Esophagus squamous epithelium (tissue), 4 donors: ENCODE results near the gene TMEM59L.
"Not testable (repeated sequence)": the region's sequence is repeated elsewhere in the genome, so short reads cannot be mapped to it uniquely, and the experiment has no call there.

Source experiments
- CTCF ChIP-seq, 6 experiments: fragments of 450-650 bp in 4 of 6; fragments of 200-600 bp in 2 of 6; sonication (generic) in 2 of 6; IDR thresholded peaks; one replicate each; pipeline ENCODE4 v1.5.1; 2016 to 2019; ENCODE audit warnings: antibody characterized with exemption in 6 of 6, mild to moderate bottlenecking in 4 of 6, moderate library complexity in 4 of 6
- POLR2A ChIP-seq, 4 donors: fragments of 450-650 bp; IDR thresholded peaks; one replicate each; pipeline ENCODE4 v1.6.1; 2017; ENCODE audit warnings: antibody characterized with exemption in 4 of 4, mild to moderate bottlenecking in 4 of 4, moderate library complexity in 3 of 4

GRCh38 chr19:18600692-18601397 is 11.8 kb upstream of the TMEM59L start:
- TF ChIP-seq CTCF, POLR2A (IDR thresholded peaks at IDR 0.05): not testable (repeated sequence)
